Heart left ventricle (tissue), 16 donors: ENCODE measurements around the gene PKDCC. TPM values are rescaled to one million over a fixed set of nuclear protein-coding genes. Genes with fewer than 3 reads are reported as not detected.
A peak's percentile ranks its signal among the peaks of the same experiment; 100 is the strongest.

Experiments used
- ATAC-seq, 4 donors: fragments of 200-7000 bp; cut with Tn5 transposase; one replicate each; pipeline ENCODE4 v1.9.1; 2020 to 2022; ENCODE audit warnings: moderate library complexity in 4 of 4, mild to moderate bottlenecking in 3 of 4, moderate number of reproducible peaks in 1 of 4
- DNase-seq, 5 donors: peaks; one replicate each; pipeline ENCODE4 v3.0.0-alpha.2; 2020
- H3K27ac ChIP-seq, 12 donors: fragments of 200-600 bp; sonication (generic) in 4 of 12; one replicate each; pipeline versions ENCODE4 v1.5.0 to v1.8.0; 2016 to 2022; ENCODE audit warnings: mild to moderate bottlenecking in 2 of 12
- H3K27me3 ChIP-seq, 9 donors: fragments of 200-600 bp; sonication (generic) in 2 of 9; one replicate each; pipeline versions ENCODE4 v1.5.1 to v1.8.0; 2016 to 2022; ENCODE audit warnings: mild to moderate bottlenecking in 3 of 9
- H3K36me3 ChIP-seq, 9 donors: fragments of 200-600 bp; sonication (generic) in 2 of 9; one replicate each; pipeline versions ENCODE4 v1.5.0 to v1.8.0; 2018 to 2022; ENCODE audit warnings: mild to moderate bottlenecking in 2 of 9
- H3K4me1 ChIP-seq, 12 donors: fragments of 200-600 bp; sonication (generic) in 4 of 12; one replicate each; pipeline versions ENCODE4 v1.5.0 to v1.8.0; 2016 to 2022; ENCODE audit warnings: mild to moderate bottlenecking in 3 of 12
- H3K4me3 ChIP-seq, 12 donors: fragments of 200-600 bp; sonication (generic) in 4 of 12; one replicate each; pipeline versions ENCODE4 v1.5.0 to v1.8.0; 2017 to 2022; ENCODE audit warnings: mild to moderate bottlenecking in 9 of 12, moderate library complexity in 4 of 12
- H3K9me3 ChIP-seq, 12 donors: fragments of 200-600 bp; sonication (generic) in 4 of 12; one replicate each; pipeline versions ENCODE4 v1.5.0 to v1.8.0; 2016 to 2022; ENCODE audit warnings: mild to moderate bottlenecking in 1 of 12
- POLR2A ChIP-seq, 2 donors: fragments of 450-650 bp; IDR thresholded peaks; one replicate each; pipeline ENCODE4 v1.6.1; 2017; ENCODE audit warnings: antibody characterized with exemption in 2 of 2, mild to moderate bottlenecking in 2 of 2, moderate library complexity in 2 of 2
- WGBS, 4 donors: extraction: QIAGEN DNeasy Blood & Tissue Kit in 2 of 4; methylation state at CpG; one replicate each; pipeline versions ENCODE4 v1.1.5 to v1.1.7; 2013 to 2018; 5-methylcytosine and 5-hydroxymethylcytosine counted together
- intact Hi-C, 10 donors: fragments of 100-400 bp; cut with DNase I; formaldehyde crosslinking; loops; one replicate each; pipeline versions ENCODE4 v1.11.1 to v1.14.2; 2022
- polyA plus RNA-seq, 2 donors: library from polyadenylated mRNA; stranded (reverse); fragments of 200-250 nt; gene quantifications; one replicate each; pipeline ENCODE4 v1.2.3, GENCODE V29; 2013
- total RNA-seq, 9 donors: library from RNA; depleted of rRNA in 2 of 9; stranded (reverse); fragments of >200 nt in 2 of 9; fragmentation: NEBNext Ultra II Directional in 3 of 9; extraction: Animal tissue kit (Norgen Biotek cat#: 25700) in 3 of 9; gene quantifications; one replicate each; pipeline versions ENCODE4 v1.1.0 to v1.2.4, GENCODE V29; 2016 to 2023
- TF ChIP-seq, protein P1 (sequence below), 12 donors: fragments of 200-600 bp; sonication (generic) in 4 of 12; IDR thresholded peaks; one replicate each; pipeline versions ENCODE4 v1.5.0 to v1.8.0; 2018 to 2022; ENCODE audit warnings: antibody characterized with exemption in 12 of 12, mild to moderate bottlenecking in 5 of 12
- donor health status: ischemic (EF 13 %, LVEDD 7.1; RV severe dilation, severe dysfunction).
- donor health status: healthy with polysubstance abuse.
- donor health status: DM: no; HTN: yes; CAD: no.
- donor health status: DM: no; HTN: no; CAD: no.
- donor health status: ischemic (EF 25% LVEDD 6.9; RV normal size, moderate dysfunction).
- donor health status: ischemic (EF 25% LVEDD 5.7; RV mildly dilated, moderate dysfunction).
- donor health status: healthy.
- donor health status: DM: yes; HTN: yes; CAD: no.
- donor health status: ischemic (EF 35%, LVEDD 5.7; RV mildly dilated, moderate dysfunction).
- donor health status: nonischemic (EF 11% LVEDD 7.7; RV severe dilation, severe dysfunction).
- donor health status: DM: yes; HTN: yes; CAD: no.
- donor health status: PGD.
- donor health status: ischemic (EF 29% LVEDD 5.4; RV normal size, mild dysfunction).
- donor health status: nonischemic (EF 23%, LVEDD 6.1; RV moderate dilation, normal function).

The PKDCC gene
- total and polyA plus RNA-seq, 11 donors, result 22.7 to 124 (median 53.2) TPM

DNA sequence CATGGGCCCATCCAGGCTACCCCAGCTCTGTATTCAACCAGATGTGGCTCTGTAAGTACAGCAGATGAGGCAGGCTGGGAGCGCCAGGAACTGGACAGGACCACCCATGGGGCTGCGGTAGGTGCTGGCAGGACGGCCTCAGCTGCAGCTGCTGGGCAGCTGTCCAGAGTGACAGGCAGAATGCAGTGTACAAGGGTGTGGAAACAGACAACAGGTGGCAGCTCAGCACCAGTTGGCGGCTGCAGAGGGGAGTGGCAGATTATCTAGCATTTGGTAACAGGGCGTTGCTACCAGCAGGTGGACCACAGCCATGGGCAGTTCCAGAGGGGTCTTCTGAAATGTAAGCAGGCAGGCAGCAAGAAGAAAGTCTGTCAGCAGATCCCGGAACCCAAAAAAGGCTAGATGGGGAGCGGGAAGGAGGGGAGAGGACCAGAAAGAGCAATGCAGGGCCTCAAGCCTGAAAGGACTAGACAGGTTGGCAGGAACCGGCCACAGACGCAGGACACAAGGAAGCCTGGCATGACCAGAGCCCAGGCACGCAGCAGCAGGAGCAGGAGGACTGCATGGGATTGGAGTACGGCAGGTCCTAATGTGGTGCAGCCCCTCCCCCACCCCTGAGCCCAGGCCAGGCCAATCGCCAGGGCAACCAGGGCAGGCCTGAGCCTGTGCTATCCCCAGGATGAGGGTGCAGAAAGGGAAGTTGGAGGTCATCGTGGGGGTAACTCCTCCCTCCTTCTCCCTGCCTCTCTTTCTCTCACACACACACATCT is 24.7 kb downstream of the PKDCC start:
- no peak for TF ChIP-seq POLR2A (IDR thresholded peaks at IDR 0.05)
- TF ChIP-seq, protein P1, sequence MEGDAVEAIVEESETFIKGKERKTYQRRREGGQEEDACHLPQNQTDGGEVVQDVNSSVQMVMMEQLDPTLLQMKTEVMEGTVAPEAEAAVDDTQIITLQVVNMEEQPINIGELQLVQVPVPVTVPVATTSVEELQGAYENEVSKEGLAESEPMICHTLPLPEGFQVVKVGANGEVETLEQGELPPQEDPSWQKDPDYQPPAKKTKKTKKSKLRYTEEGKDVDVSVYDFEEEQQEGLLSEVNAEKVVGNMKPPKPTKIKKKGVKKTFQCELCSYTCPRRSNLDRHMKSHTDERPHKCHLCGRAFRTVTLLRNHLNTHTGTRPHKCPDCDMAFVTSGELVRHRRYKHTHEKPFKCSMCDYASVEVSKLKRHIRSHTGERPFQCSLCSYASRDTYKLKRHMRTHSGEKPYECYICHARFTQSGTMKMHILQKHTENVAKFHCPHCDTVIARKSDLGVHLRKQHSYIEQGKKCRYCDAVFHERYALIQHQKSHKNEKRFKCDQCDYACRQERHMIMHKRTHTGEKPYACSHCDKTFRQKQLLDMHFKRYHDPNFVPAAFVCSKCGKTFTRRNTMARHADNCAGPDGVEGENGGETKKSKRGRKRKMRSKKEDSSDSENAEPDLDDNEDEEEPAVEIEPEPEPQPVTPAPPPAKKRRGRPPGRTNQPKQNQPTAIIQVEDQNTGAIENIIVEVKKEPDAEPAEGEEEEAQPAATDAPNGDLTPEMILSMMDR (IDR thresholded peaks at IDR 0.05), result peak in 2 of 12 donors; percentile 10 to 27
- Histone ChIP-seq H3K9me3 (no peaks in the 10 kb centered on the region), H3K4me3 (no peak overlapping the region), H3K4me1 (peaks cover 0 to 24% (median 13%) of the 10 kb centered on the region in 12 donors), H3K27me3 (no peaks in the 10 kb centered on the region), H3K27ac (peak overlapping the region in 2 of 12 donors; percentile 23 to 39), H3K36me3 (no peaks in the 10 kb centered on the region)
- peak; percentile 81 to 86 (median 83) for ATAC-seq
- DNase-seq, result peak; percentile 50 to 86 (median 78)
- intact Hi-C loops, result no loop called here
- WGBS, 4 donors, result 52 to 56% (median 54%) methylated on average over 13 of the region's 13 CpGs

DNA sequence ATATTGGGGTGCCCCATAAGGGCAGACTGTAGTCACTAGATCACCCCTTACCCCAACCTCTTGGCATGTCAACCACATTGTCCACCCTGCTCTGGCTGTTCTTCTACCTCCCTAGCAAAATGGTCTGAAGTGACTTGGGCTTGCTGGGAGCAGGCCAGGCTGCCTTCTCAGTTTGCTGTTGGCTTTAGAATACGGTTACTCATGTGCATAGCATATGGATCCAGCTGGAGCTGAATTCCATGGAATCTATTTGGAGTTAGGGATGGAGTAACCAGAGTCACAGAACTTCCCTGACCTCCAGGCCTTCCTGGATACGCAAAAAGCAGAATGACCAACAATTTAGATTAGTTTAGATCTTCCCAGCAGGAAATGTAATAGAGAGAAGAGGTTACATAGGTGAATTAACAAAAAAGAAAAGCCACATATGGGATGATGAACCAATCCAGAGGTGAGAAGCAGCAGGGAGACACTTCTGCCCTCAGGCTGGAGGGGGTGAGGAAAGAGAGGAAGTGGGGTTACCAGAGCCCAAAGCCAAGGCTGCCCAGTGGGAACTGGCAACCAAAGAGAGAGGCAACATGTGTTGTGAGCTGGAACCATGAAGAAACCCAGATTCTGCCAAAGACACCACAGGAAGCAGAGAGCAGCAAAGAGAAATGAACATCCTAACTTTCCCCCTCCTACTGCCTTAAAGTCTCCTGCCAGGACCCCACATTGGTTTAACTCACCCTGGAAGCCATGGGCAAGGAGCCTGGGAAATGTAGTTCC is 26.1 kb downstream of the PKDCC start:
- intact Hi-C loops, result no loop called here
- Histone ChIP-seq H3K27me3 (no peaks in the 10 kb centered on the region), H3K4me3 (no peak overlapping the region), H3K4me1 (peaks cover 0 to 24% (median 13%) of the 10 kb centered on the region in 12 donors), H3K36me3 (no peaks in the 10 kb centered on the region), H3K27ac (peak overlapping the region in 3 of 12 donors; percentile 10 to 28 (median 21)), H3K9me3 (no peaks in the 10 kb centered on the region)
- DNase-seq (no peak), ATAC-seq (peak in 1 of 4 donors; percentile 44)
- no peak for TF ChIP-seq POLR2A (IDR thresholded peaks at IDR 0.05)
- TF ChIP-seq, protein P1 (IDR thresholded peaks at IDR 0.05), result no peak
- 56 to 87% (median 84%) methylated on average over 2 of the region's 2 CpGs for WGBS, 4 donors

DNA sequence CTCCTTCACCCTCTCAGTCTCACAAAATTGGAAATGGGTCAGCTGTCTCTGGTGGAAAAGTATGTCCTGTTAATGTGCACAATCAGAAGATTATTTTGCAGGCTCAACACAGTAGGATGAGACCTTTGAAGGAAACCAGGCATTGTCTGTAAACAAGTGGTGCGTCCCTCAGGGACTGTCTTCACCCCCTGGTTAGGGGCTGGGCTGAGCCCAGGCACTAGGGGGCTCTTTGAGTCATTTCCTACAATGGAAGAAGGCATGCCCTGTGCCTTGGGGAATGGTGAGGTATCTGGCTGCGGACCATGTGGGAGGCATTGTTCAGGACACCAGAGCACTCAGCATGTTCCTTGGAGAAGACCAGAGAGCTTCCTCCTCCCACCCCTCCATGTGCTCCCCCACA is 26.8 kb downstream of the PKDCC start:
- Histone ChIP-seq H3K4me3 (no peak overlapping the region), H3K4me1 (peaks cover 0 to 24% (median 13%) of the 10 kb centered on the region in 12 donors), H3K27ac (no peak overlapping the region), H3K36me3 (no peaks in the 10 kb centered on the region), H3K9me3 (no peaks in the 10 kb centered on the region), H3K27me3 (no peaks in the 10 kb centered on the region)
- no peak for DNase-seq
- WGBS, 4 donors, result 83 to 100% (median 88%) methylated on average over 1 to 2 of the region's 2 CpGs
- no peak for TF ChIP-seq POLR2A (IDR thresholded peaks at IDR 0.05)
- TF ChIP-seq, protein P1 (IDR thresholded peaks at IDR 0.05), result peak in 1 of 12 donors; percentile 7
- no peak for ATAC-seq
- intact Hi-C loops, result no loop called here
